ENCODE results near the gene ZNF562. TPM values are rescaled to one million over a fixed set of nuclear protein-coding genes. Genes with fewer than 3 reads are reported as not detected.

Gene ZNF562
- total and polyA plus RNA-seq, 8 donors, result 3.4 to 45.9 (median 16.7) TPM

- no peak overlapping the region for H3K27ac ChIP-seq
- no peak for TF ChIP-seq POLR2A (IDR thresholded peaks at IDR 0.05)
- TF ChIP-seq POLR2AphosphoS5 (IDR thresholded peaks at IDR 0.05), result no peak
- no peak for TF ChIP-seq EP300 (IDR thresholded peaks at IDR 0.05)
- TF ChIP-seq CTCF (IDR thresholded peaks at IDR 0.05), result no peak
- peaks cover 53 to 100% (median 96%) of the 10 kb centered on the region in 4 donors for H3K36me3 ChIP-seq
- 81 to 94% (median 92%) methylated on average over 5 of the region's 5 CpGs for WGBS, 5 donors
- no peak overlapping the region for H3K4me3 ChIP-seq
- peaks cover 19 to 69% (median 51%) of the 10 kb centered on the region in 4 donors for H3K9me3 ChIP-seq
- no peaks in the 10 kb centered on the region for H3K4me1 ChIP-seq
- DNase-seq, result no peak
- intact Hi-C loops (cut with DNase I; ENCODE audit: low total_unique reads), result no loop called here
- no peaks in the 10 kb centered on the region for H3K27me3 ChIP-seq
Observed at GRCh38 chr19:9650345-9650744, 24.6 kb downstream of the ZNF562 start.

- TF ChIP-seq EP300 (IDR thresholded peaks at IDR 0.05), result no peak
- no peak for TF ChIP-seq CTCF (IDR thresholded peaks at IDR 0.05)
- no peak for TF ChIP-seq POLR2A (IDR thresholded peaks at IDR 0.05)
Observed at GRCh38 chr19:9645472-9645871, 29.4 kb downstream of the ZNF562 start.

GRCh38 chr19:9644472-9644871 is 30.4 kb downstream of the ZNF562 start:
- H3K27ac ChIP-seq, result no peak overlapping the region
- H3K27me3 ChIP-seq, result no peaks in the 10 kb centered on the region
- WGBS, 5 donors, result 78 to 96% (median 88%) methylated on average over 4 of the region's 4 CpGs
- TF ChIP-seq CTCF (IDR thresholded peaks at IDR 0.05) (no peak), EP300 (IDR thresholded peaks at IDR 0.05) (no peak), POLR2A (IDR thresholded peaks at IDR 0.05) (no peak), POLR2AphosphoS5 (IDR thresholded peaks at IDR 0.05) (no peak)
- peaks cover 9 to 85% (median 62%) of the 10 kb centered on the region in 4 donors for H3K36me3 ChIP-seq
- intact Hi-C loops (cut with DNase I; ENCODE audit: low total_unique reads), result no loop called here
- no peak overlapping the region for H3K4me3 ChIP-seq
- H3K4me1 ChIP-seq, result no peaks in the 10 kb centered on the region
- H3K9me3 ChIP-seq, result peaks cover 0 to 30% (median 14%) of the 10 kb centered on the region in 4 donors
- DNase-seq, result no peak

More at GRCh38 chr19:9645472-9645871, 29.4 kb downstream of the ZNF562 start:
- H3K4me3 ChIP-seq, result no peak overlapping the region
- no peak overlapping the region for H3K27ac ChIP-seq
- intact Hi-C loops (cut with DNase I; ENCODE audit: low total_unique reads), result no loop called here
- peaks cover 0 to 38% (median 19%) of the 10 kb centered on the region in 4 donors for H3K9me3 ChIP-seq
- H3K4me1 ChIP-seq, result no peaks in the 10 kb centered on the region
- H3K27me3 ChIP-seq, result no peaks in the 10 kb centered on the region
- no peak for DNase-seq
- WGBS, 5 donors, result 89 to 98% (median 92%) methylated on average over 1 of the region's 1 CpG
- peaks cover 17 to 94% (median 72%) of the 10 kb centered on the region in 4 donors for H3K36me3 ChIP-seq

- Histone ChIP-seq H3K9me3 (peaks cover 0 to 18% (median 9%) of the 10 kb centered on the region in 4 donors), H3K27ac (no peak overlapping the region), H3K27me3 (no peaks in the 10 kb centered on the region), H3K4me1 (no peaks in the 10 kb centered on the region), H3K4me3 (no peak overlapping the region), H3K36me3 (peaks cover 12 to 65% (median 43%) of the 10 kb centered on the region in 4 donors)
- DNase-seq, result no peak
- intact Hi-C loops (cut with DNase I; ENCODE audit: low total_unique reads), result no loop called here
- 93 to 99% (median 95%) methylated on average over 6 of the region's 6 CpGs for WGBS, 5 donors
- no peak for TF ChIP-seq POLR2AphosphoS5 (IDR thresholded peaks at IDR 0.05)
- TF ChIP-seq EP300 (IDR thresholded peaks at IDR 0.05), result no peak
- no peak for TF ChIP-seq POLR2A (IDR thresholded peaks at IDR 0.05)
- no peak for TF ChIP-seq CTCF (IDR thresholded peaks at IDR 0.05)
Observed at GRCh38 chr19:9641810-9642209, 33.1 kb downstream of the ZNF562 start.

Measured in stomach (tissue), 9 donors.